Astrocyte of the cerebellum (primary cell): ENCODE measurements around the gene AFF3.

ENCODE experiments used
- DNase-seq: peaks from one replicate; pipeline ENCODE4 v3.0.0-alpha.2; 2011; ENCODE audit warnings: low read depth
- H3K4me3 ChIP-seq: 2 replicates; pipeline ENCODE4 v1.5.1; 2011; ENCODE audit warnings: mild to moderate bottlenecking, low read depth, low read length, moderate library complexity
- CTCF ChIP-seq: IDR thresholded peaks from 2 replicates; pipeline ENCODE4 v1.5.1; 2012; ENCODE audit warnings: low read length, low read depth, moderate library complexity, mild to moderate bottlenecking; ENCODE audit errors: missing control alignments
- in situ Hi-C: cut with HindIII; loops from 2 replicates; pipeline ENCODE4 v1.10.0; 2017; ENCODE audit warnings: low sequenced_read_pairs

The AFF3 gene

GRCh38 chr2:100140582-100140981 is 1.8 kb downstream of the AFF3 start:
- in situ Hi-C loops: no loop called here
- no peak for DNase-seq
- H3K4me3 ChIP-seq: no peak overlapping the region
- TF ChIP-seq CTCF: no peak

- H3K4me3 ChIP-seq: no peak overlapping the region
- TF ChIP-seq CTCF: no peak
- no peak for DNase-seq
- in situ Hi-C loops: no loop called here
These were observed 4.4 kb downstream of the AFF3 start for GRCh38 chr2:100137866-100138570.

- H3K4me3 ChIP-seq: no peak overlapping the region
- in situ Hi-C loops: no loop called here
- no peak for TF ChIP-seq CTCF
- no peak for DNase-seq
These were observed 5.1 kb downstream of the AFF3 start for GRCh38 chr2:100137318-100137717.

GRCh38 chr2:100136310-100136709 is 6.1 kb downstream of the AFF3 start:
- no peak for DNase-seq
- in situ Hi-C loops: no loop called here
- no peak for TF ChIP-seq CTCF
- H3K4me3 ChIP-seq: no peak overlapping the region

GRCh38 chr2:100135415-100135814 is 7.0 kb downstream of the AFF3 start:
- no peak for DNase-seq
- in situ Hi-C loops: no loop called here
- H3K4me3 ChIP-seq: no peak overlapping the region
- no peak for TF ChIP-seq CTCF

GRCh38 chr2:100130595-100131391 is 11.6 kb downstream of the AFF3 start:
- in situ Hi-C loops: no loop called here
- no peak for TF ChIP-seq CTCF
- no peak for DNase-seq
- H3K4me3 ChIP-seq: no peak overlapping the region
